ENCODE measurements around the gene KIF16B. TPM values are rescaled to one million over a fixed set of nuclear protein-coding genes. Genes with fewer than 3 reads are reported as not detected.

Gene KIF16B
- total RNA-seq, 4 donors from 2014 or later = 70.5 to 169 (median 80.2) TPM

GRCh38 chr20:16533502-16533901, 39.7 kb downstream of the KIF16B start:
- H3K4me1 ChIP-seq = peaks cover 0 to 18% (median 0%) of the 10 kb centered on the region in 4 donors
- no peaks in the 10 kb centered on the region for H3K36me3 ChIP-seq
- no peak for TF ChIP-seq POLR2A (IDR thresholded peaks at IDR 0.05)
- no peak for TF ChIP-seq CTCF (IDR thresholded peaks at IDR 0.05)
- DNase-seq = no peak
- H3K9me3 ChIP-seq = no peaks in the 10 kb centered on the region
- H3K4me3 ChIP-seq = no peak overlapping the region
- H3K27ac ChIP-seq = no peak overlapping the region
- no peaks in the 10 kb centered on the region for H3K27me3 ChIP-seq

GRCh38 chr20:16531485-16531884, 41.8 kb downstream of the KIF16B start:
- no peaks in the 10 kb centered on the region for H3K27me3 ChIP-seq
- no peak for TF ChIP-seq CTCF (IDR thresholded peaks at IDR 0.05)
- no peaks in the 10 kb centered on the region for H3K36me3 ChIP-seq
- no peak overlapping the region for H3K27ac ChIP-seq
- peaks cover 0 to 28% (median 0%) of the 10 kb centered on the region in 4 donors for H3K4me1 ChIP-seq
- no peak overlapping the region for H3K4me3 ChIP-seq
- H3K9me3 ChIP-seq = no peaks in the 10 kb centered on the region
- no peak for DNase-seq

GRCh38 chr20:16530201-16530681, 43.0 kb downstream of the KIF16B start:
- TF ChIP-seq CTCF (IDR thresholded peaks at IDR 0.05) (no peak), POLR2A (IDR thresholded peaks at IDR 0.05) (peak; percentile 67 to 85)
- H3K27ac ChIP-seq = peak overlapping the region in 3 of 4 donors; percentile 61 to 88 (median 88)
- H3K36me3 ChIP-seq = peaks cover 0 to 5% (median 0%) of the 10 kb centered on the region in 3 donors
- H3K4me3 ChIP-seq = peak overlapping the region in 2 of 4 donors; percentile 30 to 39
- no peaks in the 10 kb centered on the region for H3K27me3 ChIP-seq
- H3K4me1 ChIP-seq = peaks cover 0 to 28% (median 0%) of the 10 kb centered on the region in 4 donors
- no peaks in the 10 kb centered on the region for H3K9me3 ChIP-seq
- peak in 2 of 3 donors; percentile 85 to 89 for DNase-seq

- Histone ChIP-seq H3K4me1 (peaks cover 0 to 28% (median 0%) of the 10 kb centered on the region in 4 donors), H3K36me3 (peaks cover 0 to 14% (median 0%) of the 10 kb centered on the region in 3 donors), H3K4me3 (no peak overlapping the region), H3K9me3 (no peaks in the 10 kb centered on the region), H3K27ac (peak overlapping the region in 3 of 4 donors; percentile 58 to 88 (median 61)), H3K27me3 (no peaks in the 10 kb centered on the region)
- peak in 2 of 3 donors; percentile 77 to 85 for DNase-seq
- TF ChIP-seq CTCF (IDR thresholded peaks at IDR 0.05) (no peak), POLR2A (IDR thresholded peaks at IDR 0.05) (peak in 1 of 2 donors; percentile 53)
Measured at GRCh38 chr20:16528078-16528477, 45.2 kb downstream of the KIF16B start.

GRCh38 chr20:16527438-16527837, 45.8 kb downstream of the KIF16B start:
- H3K4me1 ChIP-seq = peaks cover 0 to 28% (median 0%) of the 10 kb centered on the region in 4 donors
- H3K36me3 ChIP-seq = peaks cover 0 to 14% (median 0%) of the 10 kb centered on the region in 3 donors
- H3K27ac ChIP-seq = peak overlapping the region in 3 of 4 donors; percentile 58 to 88 (median 61)
- TF ChIP-seq CTCF (IDR thresholded peaks at IDR 0.05) (no peak), POLR2A (IDR thresholded peaks at IDR 0.05) (no peak)
- H3K4me3 ChIP-seq = no peak overlapping the region
- H3K27me3 ChIP-seq = no peaks in the 10 kb centered on the region
- DNase-seq = no peak
- no peaks in the 10 kb centered on the region for H3K9me3 ChIP-seq
